Neural crest cell (in vitro differentiated cells): ENCODE measurements around the gene TNFRSF21. TPM values are rescaled to one million over a fixed set of nuclear protein-coding genes. Genes with fewer than 3 reads are reported as not detected.

Source experiments
- DNase-seq: peaks from one replicate; pipeline ENCODE4 v3.0.0; 2021; ENCODE audit warnings: low read depth, mixed read lengths, low spot score
- H3K27ac Mint-ChIP-seq: one replicate; pipeline ENCODE4 v1.8.0; 2021; ENCODE audit warnings: mild to moderate bottlenecking, mixed read lengths; ENCODE audit not compliant: unreplicated experiment
- H3K27me3 Mint-ChIP-seq: 2 replicates; pipeline ENCODE4 v1.8.0; 2021; ENCODE audit warnings: low read depth, mild to moderate bottlenecking, mixed read lengths
- H3K36me3 Mint-ChIP-seq: 2 replicates; pipeline ENCODE4 v1.8.0; 2021; ENCODE audit warnings: low read depth, mild to moderate bottlenecking, mixed read lengths
- H3K4me1 Mint-ChIP-seq: 2 replicates; pipeline ENCODE4 v1.8.0; 2021; ENCODE audit warnings: mixed read lengths
- H3K4me3 Mint-ChIP-seq: one replicate; pipeline ENCODE4 v1.8.0; 2021; ENCODE audit warnings: mild to moderate bottlenecking, mixed read lengths
- H3K9me3 Mint-ChIP-seq: 2 replicates; pipeline ENCODE4 v1.8.0; 2021; ENCODE audit warnings: mixed read lengths
- total RNA-seq: library from RNA; stranded (reverse); gene quantifications from 2 replicates; pipeline ENCODE4 v1.2.1, GENCODE V29; 2021
- TF ChIP-seq, protein P1 (sequence below): fragments of 200-600 bp; sonication (generic); conservative IDR thresholded peaks from 2 replicates; pipeline ENCODE4 v1.5.0; 2021; ENCODE audit warnings: antibody characterized with exemption, mild to moderate bottlenecking

The TNFRSF21 gene
- total RNA-seq, 1 donor from 2014 or later: 19.8 TPM

DNA sequence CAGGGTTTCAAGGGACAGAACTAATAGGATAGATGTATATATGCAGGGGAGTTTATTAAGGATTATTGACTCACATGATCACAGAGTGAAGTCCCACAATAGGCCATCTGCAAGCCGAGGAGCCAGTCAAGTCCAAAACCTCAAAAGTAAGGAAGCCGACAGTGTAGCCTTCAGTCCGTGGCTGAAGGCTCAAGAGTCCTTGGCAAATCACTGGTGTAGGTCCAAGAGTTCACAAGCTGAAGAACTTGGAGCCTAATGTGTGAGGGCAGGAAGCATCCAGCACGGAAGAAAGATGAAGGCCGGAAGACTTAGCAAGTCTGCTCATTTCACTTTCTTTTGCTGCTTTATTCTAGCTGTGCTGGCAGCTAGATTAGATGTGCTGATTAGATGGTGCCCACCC lies 128.0 kb downstream of the TNFRSF21 start:
- H3K27ac Mint-ChIP-seq: no peak overlapping the region
- H3K27me3 Mint-ChIP-seq: no peaks in the 10 kb centered on the region
- TF ChIP-seq, protein P1, sequence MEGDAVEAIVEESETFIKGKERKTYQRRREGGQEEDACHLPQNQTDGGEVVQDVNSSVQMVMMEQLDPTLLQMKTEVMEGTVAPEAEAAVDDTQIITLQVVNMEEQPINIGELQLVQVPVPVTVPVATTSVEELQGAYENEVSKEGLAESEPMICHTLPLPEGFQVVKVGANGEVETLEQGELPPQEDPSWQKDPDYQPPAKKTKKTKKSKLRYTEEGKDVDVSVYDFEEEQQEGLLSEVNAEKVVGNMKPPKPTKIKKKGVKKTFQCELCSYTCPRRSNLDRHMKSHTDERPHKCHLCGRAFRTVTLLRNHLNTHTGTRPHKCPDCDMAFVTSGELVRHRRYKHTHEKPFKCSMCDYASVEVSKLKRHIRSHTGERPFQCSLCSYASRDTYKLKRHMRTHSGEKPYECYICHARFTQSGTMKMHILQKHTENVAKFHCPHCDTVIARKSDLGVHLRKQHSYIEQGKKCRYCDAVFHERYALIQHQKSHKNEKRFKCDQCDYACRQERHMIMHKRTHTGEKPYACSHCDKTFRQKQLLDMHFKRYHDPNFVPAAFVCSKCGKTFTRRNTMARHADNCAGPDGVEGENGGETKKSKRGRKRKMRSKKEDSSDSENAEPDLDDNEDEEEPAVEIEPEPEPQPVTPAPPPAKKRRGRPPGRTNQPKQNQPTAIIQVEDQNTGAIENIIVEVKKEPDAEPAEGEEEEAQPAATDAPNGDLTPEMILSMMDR: no peak
- H3K4me3 Mint-ChIP-seq: no peak overlapping the region
- no peak for DNase-seq
- H3K4me1 Mint-ChIP-seq: no peaks in the 10 kb centered on the region
- no peaks in the 10 kb centered on the region for H3K36me3 Mint-ChIP-seq
- peaks cover 4% of the 10 kb centered on the region for H3K9me3 Mint-ChIP-seq

Other genes starting within 250 kb of the TNFRSF21 start
- 12.4 and 12.5 TPM in 2 replicates for gene CD2AP, start 167.9 kb upstream of the TNFRSF21 start, total RNA-seq